AML-193 (cell line): ENCODE data around the gene DHDDS.
"Not testable (repeated sequence)": the region's sequence is repeated elsewhere in the genome, so short reads cannot be mapped to it uniquely, and the experiment has no call there.

Experiments
- DNase-seq, 2 experiments: peaks; one replicate each; lab custom pipeline; 2025; lab: John Stamatoyannopoulos, UW

The DHDDS gene

GRCh38 chr1:26477446-26478152, 45.5 kb downstream of the DHDDS start:
- DNase-seq: no peak

- DNase-seq: no peak
These were observed 46.0 kb downstream of the DHDDS start for GRCh38 chr1:26478159-26478558.

DNA sequence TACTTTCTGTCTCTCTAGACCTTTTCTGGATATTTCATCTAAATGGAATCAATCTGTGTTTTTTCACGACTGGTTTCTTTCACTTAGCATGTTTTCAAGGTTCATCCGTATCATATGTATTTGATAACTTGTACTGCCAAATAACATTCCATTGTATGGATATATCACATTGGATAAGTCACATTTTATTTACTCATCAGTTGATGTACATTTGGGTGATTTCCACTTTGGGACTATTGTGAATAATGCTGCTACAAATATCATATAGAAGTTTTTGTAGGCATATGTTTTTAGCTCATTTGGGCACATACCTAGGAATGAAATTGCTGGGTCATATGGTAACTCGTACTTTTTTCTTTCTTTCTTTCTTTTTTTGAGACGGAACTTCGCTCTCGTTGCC, 46.9 kb downstream of the DHDDS start:
- DNase-seq: no peak

DNA sequence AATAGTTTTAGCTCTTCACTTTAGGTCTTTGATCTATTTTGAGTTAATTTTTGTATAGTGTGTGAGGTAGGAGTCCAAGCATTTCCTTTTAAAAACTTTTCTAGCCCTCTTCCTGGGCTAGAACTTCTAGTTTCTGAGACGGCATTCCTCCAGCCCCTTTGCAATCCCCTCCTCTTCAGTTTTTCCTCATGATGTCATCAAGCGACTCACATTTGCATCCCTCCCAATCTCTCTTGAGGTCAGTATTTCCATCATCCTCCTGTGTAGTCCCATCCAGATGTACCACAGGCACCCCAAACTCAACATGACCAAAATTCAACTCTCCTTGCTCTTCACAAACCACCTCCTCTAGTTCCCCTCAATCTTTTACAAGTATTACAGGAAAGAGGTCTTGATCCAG, 50.8 kb downstream of the DHDDS start:
- no peak for DNase-seq

DNA sequence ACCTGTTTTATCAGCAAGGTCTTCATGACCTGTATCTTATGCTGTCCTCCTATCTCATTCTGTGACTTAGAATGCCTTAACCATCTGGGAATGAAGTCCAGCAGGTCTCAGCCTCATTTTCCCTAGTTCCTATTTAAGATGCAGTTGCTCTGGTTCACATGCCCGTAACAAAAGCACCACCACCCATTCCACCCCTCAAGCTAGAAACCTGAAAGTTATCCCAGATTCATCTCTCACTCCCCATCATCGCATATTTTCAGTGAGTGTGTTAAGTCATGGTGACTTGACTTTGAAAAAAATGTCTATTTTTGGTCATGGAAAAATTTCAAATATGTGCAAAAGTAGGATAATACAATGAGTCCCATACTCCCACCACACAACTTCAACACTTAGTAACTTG, 51.9 kb downstream of the DHDDS start:
- DNase-seq: no peak

DNA sequence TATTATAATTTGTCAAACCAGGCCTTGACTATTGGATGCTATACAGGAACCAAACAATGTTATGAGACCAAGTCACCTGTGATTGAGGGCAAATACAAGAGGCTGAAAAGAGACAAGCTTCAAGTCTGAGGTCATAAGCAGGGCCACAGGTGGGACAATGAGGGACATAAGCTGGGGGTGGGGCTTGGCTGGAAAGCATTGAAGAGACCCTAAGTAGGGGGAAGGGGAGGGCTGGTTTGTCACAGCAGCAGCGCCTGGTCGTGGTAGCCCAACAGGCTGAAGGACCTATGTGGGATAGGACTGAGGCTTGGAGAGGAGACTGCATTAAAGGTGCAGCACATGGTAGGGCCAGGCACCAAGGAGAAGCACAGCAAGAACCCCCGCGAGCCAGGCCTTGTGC, 58.0 kb downstream of the DHDDS start:
- no peak for DNase-seq

GRCh38 chr1:26493267-26493666, 61.1 kb downstream of the DHDDS start:
- DNase-seq: no peak

DNA sequence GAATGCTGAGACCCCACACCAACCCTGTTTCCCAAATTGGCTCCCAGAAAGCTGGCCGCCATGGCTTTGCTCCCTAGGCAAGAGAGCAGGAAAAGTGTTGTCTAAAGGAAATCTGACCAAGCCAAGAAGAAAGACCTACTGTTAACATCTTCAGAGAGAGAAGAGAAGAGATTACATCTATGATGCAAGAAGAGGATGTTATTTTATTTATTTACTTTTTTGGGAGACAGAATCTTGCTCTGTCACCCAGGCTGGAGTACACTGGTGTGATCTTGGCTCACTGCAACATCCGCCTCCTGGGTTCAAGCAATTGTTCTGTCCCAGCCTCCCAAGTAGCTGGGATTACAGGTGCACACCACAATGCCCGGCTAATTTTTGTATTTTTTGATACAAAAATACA, 61.8 kb downstream of the DHDDS start:
- DNase-seq: no peak

DNA sequence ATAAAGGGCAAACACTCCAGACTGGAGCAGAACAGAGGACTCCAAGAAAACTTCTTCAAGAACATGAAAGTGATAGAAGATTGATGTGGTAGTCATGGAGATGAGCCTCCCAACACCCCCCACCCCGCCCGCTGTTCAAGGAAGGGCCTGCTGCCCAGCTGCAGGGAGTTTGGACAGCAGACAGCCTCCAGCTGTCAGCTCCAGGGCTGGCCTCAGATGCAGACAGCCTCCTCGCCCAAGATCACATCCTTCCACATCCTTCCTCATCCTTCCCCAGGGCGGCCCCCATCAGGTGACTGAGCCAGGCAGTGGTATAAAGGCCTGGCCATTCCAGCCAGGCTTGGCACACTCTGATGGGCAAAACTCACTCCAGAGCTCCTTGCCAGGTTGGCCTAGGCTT, 64.7 kb downstream of the DHDDS start:
- DNase-seq: no peak

DNA sequence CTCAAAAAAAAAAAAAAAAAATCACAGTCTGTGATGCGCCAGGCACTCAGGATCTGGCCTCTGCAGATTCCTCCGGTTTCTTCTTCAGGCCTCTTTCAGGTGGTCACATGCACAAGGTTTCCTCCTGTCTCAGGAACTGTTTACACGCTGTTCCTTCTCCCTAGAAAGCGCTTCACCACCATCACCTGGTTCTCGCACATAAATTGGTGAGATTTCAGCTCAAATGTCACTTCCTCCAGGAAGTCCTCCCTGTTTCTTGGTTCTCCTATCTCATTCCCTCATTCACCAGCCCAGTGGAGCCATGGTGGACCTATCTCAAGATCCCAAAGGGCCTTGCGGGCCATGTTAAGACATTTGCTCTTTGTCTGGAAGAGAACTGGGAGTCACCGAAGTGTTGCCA, 66.8 kb downstream of the DHDDS start:
- DNase-seq: no peak

- DNase-seq: peak; percentile 48 to 66
These were observed 68.5 kb downstream of the DHDDS start for GRCh38 chr1:26500488-26501175.

- DNase-seq: not testable (repeated sequence)
These were observed 78.6 kb downstream of the DHDDS start for GRCh38 chr1:26510711-26511110.

DNA sequence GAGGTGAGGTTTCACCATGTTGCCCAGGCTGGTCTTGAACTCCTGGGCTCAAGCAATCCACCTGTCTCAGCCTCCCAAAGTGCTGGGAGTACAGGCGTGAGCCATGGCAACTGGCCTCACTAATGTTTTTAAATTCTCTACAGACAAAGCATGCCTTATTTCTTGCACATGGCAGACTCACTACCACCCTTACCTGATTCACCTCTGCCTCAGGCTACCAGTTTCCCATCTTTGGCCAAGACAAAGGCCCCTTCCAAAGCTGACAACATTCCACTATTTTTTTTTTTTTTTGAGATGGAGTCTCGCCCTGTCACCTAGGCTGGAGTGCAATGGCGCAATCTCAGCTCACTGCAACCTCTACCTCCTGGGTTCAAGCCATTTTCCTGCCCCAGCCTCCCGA, 83.7 kb downstream of the DHDDS start:
- DNase-seq: not testable (repeated sequence)

DNA sequence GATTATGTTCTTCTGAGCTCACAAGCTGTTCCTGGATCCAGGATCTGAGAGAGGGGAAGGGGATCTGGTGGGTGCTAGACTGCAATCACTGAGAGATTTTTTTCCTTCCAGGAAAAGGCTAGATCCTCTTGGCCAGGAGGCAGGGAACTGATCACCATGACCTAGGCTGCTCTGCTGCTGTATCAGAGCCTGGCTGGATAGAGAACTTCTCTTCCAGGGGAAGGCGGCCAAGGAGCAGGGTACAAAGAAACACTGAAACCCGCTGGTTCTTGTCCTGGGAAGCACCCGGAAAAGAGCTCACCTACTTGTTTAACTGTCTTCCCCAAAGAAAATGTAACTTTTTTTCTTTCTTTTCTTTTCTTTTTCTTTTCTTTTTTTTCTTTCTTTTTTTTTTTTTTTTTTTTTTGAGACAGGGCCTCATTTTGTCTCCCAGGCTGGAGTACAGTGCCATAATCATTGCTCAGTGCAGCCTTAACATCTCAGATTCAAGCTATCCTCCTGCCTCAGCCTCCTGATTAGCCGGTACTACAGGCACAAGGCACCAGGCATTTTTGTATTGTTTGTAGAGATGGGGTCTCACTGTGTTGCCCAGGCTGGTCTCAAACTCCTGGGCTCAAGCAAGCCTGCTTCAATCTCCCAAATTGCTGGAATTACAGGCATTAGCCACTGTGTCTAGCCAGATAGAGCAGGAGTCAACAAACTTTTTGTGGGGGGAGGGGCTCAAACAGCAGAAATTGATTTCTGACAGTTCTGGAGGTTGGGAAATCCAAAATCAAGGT, 85.1 kb downstream of the DHDDS start:
- DNase-seq: no peak

- no peak for DNase-seq
These were observed 85.6 kb downstream of the DHDDS start for GRCh38 chr1:26517766-26518049.

GRCh38 chr1:26518355-26518754, 86.2 kb downstream of the DHDDS start:
- no peak for DNase-seq

DNA sequence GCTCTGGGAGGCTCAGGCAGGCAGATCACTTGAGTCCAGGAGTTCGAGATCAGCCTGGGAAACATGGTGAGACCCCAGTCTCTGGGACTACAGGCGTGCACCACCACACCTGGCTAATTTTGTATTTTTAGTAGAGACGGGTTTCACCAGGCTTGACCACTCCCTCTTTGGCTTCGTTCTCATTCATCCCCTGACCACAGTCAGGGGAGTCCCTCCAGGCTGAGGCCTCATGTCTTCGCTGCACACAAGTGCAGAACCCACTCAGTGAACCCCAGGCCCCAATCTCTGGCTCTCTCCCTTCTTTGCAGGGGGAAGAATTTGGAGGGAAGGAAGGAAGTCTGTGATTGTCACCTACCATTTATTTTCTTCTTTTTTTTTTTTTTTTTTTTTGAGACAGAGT, 88.2 kb downstream of the DHDDS start:
- no peak for DNase-seq
